WTC11 (cell line): ENCODE data around the gene AKAP6. TPM values are rescaled to one million over a fixed set of nuclear protein-coding genes. Genes with fewer than 3 reads are reported as not detected.

ENCODE experiments used
- ATAC-seq: fragments of 200-7000 bp; cut with Tn5 transposase; 2 replicates; pipeline ENCODE4 v1.10.0; 2021; ENCODE audit warnings: mild to moderate bottlenecking, moderate library complexity
- CTCF ChIA-PET: fragments of 300-600 bp; sonication (Branson Sonifier 250); formaldehyde crosslinking; loops from one replicate; lab custom pipeline; 2021; ENCODE audit warnings: antibody characterized with exemption; lab: Charles Lee
- POLR2A ChIA-PET: fragments of 350-600 bp; sonication (Branson Sonifier 250); formaldehyde crosslinking; loops from one replicate; lab custom pipeline; 2021; ENCODE audit warnings: antibody characterized with exemption; lab: Charles Lee
- DNase-seq: peaks from one replicate; pipeline ENCODE4 v3.0.0; 2021; ENCODE audit warnings: low spot score
- H3K27ac Mint-ChIP-seq: 2 replicates; pipeline ENCODE4 v1.8.0; 2021; ENCODE audit warnings: mixed read lengths
- H3K27me3 Mint-ChIP-seq: 2 replicates; pipeline ENCODE4 v1.8.0; 2021; ENCODE audit warnings: low read depth, mild to moderate bottlenecking, moderate library complexity, mixed read lengths
- H3K36me3 Mint-ChIP-seq: 2 replicates; pipeline ENCODE4 v1.8.0; 2021; ENCODE audit warnings: mixed read lengths
- H3K4me1 Mint-ChIP-seq: 2 replicates; pipeline ENCODE4 v1.8.0; 2022; ENCODE audit warnings: mixed read lengths
- H3K4me3 Mint-ChIP-seq: 2 replicates; pipeline ENCODE4 v1.8.0; 2021; ENCODE audit warnings: mild to moderate bottlenecking, moderate library complexity, mixed read lengths
- H3K9me3 Mint-ChIP-seq: 2 replicates; pipeline ENCODE4 v1.8.0; 2021; ENCODE audit warnings: mixed read lengths
- ELF4 ChIP-seq: sonication (generic); formaldehyde crosslinking; IDR thresholded peaks from 2 replicates; pipeline ENCODE4 v1.8.1; 2022; ENCODE audit warnings: low read depth, mild to moderate bottlenecking, moderate library complexity, missing genetic modification reagents
- ETV6 ChIP-seq: sonication (generic); formaldehyde crosslinking; IDR thresholded peaks from 2 replicates; pipeline ENCODE4 v1.8.1; 2022; ENCODE audit warnings: mild to moderate bottlenecking, missing genetic modification reagents
- MXD4 ChIP-seq: fragments of 250-450 bp; sonication (Bioruptor Pico); IDR thresholded peaks from 2 replicates; pipeline ENCODE4 v1.8.0; 2021; ENCODE audit warnings: mild to moderate bottlenecking, moderate library complexity, borderline replicate concordance
- SMAD4 ChIP-seq: sonication (generic); formaldehyde crosslinking; IDR thresholded peaks from 2 replicates; pipeline ENCODE4 v1.8.0; 2022; ENCODE audit warnings: mild to moderate bottlenecking, missing genetic modification reagents
- TCF7 ChIP-seq: sonication (generic); formaldehyde crosslinking; IDR thresholded peaks from 2 replicates; pipeline ENCODE4 v1.8.0; 2022; ENCODE audit warnings: mild to moderate bottlenecking, low read depth, missing genetic modification reagents, moderate library complexity
- TEAD1 ChIP-seq: sonication (generic); formaldehyde crosslinking; IDR thresholded peaks from 2 replicates; pipeline ENCODE4 v1.8.0; 2022; ENCODE audit warnings: mild to moderate bottlenecking, missing genetic modification reagents
- TEAD4 ChIP-seq: sonication (generic); formaldehyde crosslinking; IDR thresholded peaks from 2 replicates; pipeline ENCODE4 v1.8.0; 2022; ENCODE audit warnings: mild to moderate bottlenecking, missing genetic modification reagents
- ZNF219 ChIP-seq: sonication (generic); formaldehyde crosslinking; IDR thresholded peaks from 2 replicates; pipeline ENCODE4 v1.8.0; 2023; ENCODE audit warnings: missing genetic modification reagents, mild to moderate bottlenecking, borderline replicate concordance
- ZNF423 ChIP-seq: fragments of 250-450 bp; sonication (Bioruptor Pico); IDR thresholded peaks from 2 replicates; pipeline ENCODE4 v2.1.2; 2022; ENCODE audit warnings: mild to moderate bottlenecking, moderate library complexity
- total RNA-seq: library from RNA; stranded (reverse); gene quantifications from 3 replicates; pipeline ENCODE4 v1.2.3, GENCODE V29; 2021
- TF ChIP-seq, protein P1 (sequence below): fragments of 250-450 bp; sonication (Bioruptor Pico); conservative IDR thresholded peaks from 2 replicates; pipeline ENCODE4 v1.9.0; 2021; ENCODE audit warnings: mild to moderate bottlenecking
- TF ChIP-seq, protein P2 (sequence below): fragments of 200-600 bp; IDR thresholded peaks from 2 replicates; pipeline ENCODE4 v1.8.0; 2022; ENCODE audit warnings: antibody characterized with exemption
- TF ChIP-seq, protein P3 (sequence below): sonication (generic); formaldehyde crosslinking; conservative IDR thresholded peaks from 2 replicates; pipeline ENCODE4 v1.8.1; 2022; ENCODE audit warnings: mild to moderate bottlenecking, missing genetic modification reagents
- TF ChIP-seq, protein P4 (sequence below): sonication (generic); formaldehyde crosslinking; IDR thresholded peaks from 2 replicates; pipeline ENCODE4 v1.8.0; 2022; ENCODE audit warnings: mild to moderate bottlenecking, missing genetic modification reagents
- TF ChIP-seq, protein P5 (sequence below): sonication (generic); formaldehyde crosslinking; IDR thresholded peaks from 2 replicates; pipeline ENCODE4 v1.8.1; 2023; ENCODE audit warnings: mild to moderate bottlenecking, missing genetic modification reagents

AKAP6 gene
- total RNA-seq, 1 experiment from 2014 or later, result 0.63 TPM

DNA sequence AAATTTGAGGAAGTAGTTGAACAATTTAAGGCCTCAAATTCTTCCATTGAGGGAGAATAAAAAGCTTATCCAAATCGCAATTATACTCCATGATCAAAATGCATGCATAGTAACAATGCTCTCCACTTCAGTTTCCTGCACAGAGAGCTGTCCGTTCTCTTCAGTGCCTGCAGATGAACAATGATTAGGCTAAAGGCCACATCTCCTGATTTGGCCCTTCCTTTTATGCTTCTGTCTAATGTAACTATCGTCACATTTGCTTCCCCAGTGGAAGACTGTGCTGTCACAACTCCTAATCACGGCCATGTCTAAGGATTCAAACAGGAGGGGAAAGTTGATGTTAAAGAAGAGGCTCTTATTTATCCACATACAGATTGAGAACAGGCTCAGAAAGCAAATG lies 496.0 kb downstream of the AKAP6 start:
- Mint-ChIP-seq H3K27ac (no peak overlapping the region), H3K9me3 (peaks cover 6% of the 10 kb centered on the region; the same call in 1 of the 2 replicates), H3K27me3 (no peaks in the 10 kb centered on the region; the same call in 1 of the 2 replicates), H3K4me1 (peaks cover 11% of the 10 kb centered on the region), H3K36me3 (no peaks in the 10 kb centered on the region), H3K4me3 (no peak overlapping the region)
- TF ChIP-seq ZNF423 (no peak), MXD4 (CRISPR knock-in tag) (no peak), SMAD4 (no peak)
- TF ChIP-seq, protein P1, sequence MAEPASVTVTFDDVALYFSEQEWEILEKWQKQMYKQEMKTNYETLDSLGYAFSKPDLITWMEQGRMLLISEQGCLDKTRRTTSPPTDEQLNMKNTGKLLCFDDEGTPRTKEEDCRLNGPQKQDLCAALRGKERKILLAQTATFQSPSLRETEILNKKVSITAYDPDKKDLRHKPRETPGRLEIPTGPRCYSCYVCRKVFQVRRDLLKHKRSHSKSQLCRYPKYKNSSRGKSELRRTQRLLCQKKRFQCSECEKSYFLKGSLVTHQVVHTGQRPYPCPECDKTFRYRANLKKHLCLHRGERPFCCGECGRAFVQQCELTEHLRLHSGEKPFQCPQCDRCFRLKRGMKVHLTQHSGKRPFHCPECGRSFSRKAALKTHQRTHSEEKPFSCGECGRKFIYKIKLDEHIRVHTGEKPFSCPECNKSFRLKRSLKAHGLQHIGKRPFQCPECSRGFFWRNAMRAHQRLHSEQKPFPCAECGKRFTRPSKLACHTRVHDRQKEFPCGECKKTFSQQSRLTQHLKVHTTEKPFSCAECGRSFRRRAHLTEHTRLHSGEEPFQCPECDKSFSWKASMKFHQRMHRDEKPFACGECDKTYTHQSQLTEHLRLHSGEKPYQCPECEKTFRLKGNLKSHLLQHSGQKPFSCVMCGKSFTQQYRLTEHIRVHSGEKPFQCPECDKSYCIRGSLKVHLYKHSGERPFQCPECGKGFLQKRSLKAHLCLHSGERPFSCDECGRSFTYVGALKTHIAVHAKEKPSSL, result no peak
- ATAC-seq (no peak), DNase-seq (no peak)
- POLR2A ChIA-PET, result no interaction called here
- CTCF ChIA-PET, result no interaction called here

DNA sequence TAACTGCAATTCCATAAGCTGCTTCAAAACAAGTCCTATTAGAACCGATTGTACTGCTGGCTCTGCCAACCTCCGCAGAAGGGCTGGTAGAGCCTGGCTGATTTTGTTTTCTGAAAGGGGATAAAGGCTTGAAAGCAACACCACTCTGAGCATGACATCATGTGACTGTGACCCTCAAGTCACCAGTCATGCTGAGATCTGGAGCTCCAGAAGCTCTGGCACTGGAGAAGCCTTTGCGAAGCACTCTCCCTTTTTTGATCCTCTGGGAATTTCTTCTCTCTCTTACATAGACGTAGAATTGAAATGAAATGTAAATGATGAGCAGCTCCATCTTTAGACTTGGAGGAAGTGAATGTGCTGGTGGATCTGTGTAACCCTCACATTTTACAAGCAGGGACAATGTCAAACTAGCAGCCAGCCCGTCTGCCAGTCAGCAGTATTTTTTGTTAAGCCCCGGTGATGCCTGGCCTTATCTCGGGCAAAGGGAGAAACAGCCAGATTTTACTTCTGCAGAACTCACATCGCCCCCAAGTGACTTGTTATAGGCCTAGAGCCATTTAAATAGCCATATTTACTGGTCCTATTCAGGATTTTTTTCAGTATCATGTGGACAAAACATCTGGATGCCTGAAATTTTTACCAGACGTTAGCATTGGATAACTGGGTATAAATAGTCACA lies 497.4 kb downstream of the AKAP6 start:
- POLR2A ChIA-PET, result no interaction called here
- no peak overlapping the region for H3K4me3 Mint-ChIP-seq
- CTCF ChIA-PET, result interaction anchor here (1.0 kb wide), 1 partner anchor 115 kb away, joined by 5 read pairs; no protein-coding TSS in a partner anchor
- H3K9me3 Mint-ChIP-seq, result peaks cover 6% of the 10 kb centered on the region; the same call in 1 of the 2 replicates
- no peaks in the 10 kb centered on the region for H3K36me3 Mint-ChIP-seq
- peaks cover 11% of the 10 kb centered on the region for H3K4me1 Mint-ChIP-seq
- no peak for TF ChIP-seq ZNF219
- no peak for TF ChIP-seq ETV6 (CRISPR knock-in tag)
- TF ChIP-seq, protein P2, sequence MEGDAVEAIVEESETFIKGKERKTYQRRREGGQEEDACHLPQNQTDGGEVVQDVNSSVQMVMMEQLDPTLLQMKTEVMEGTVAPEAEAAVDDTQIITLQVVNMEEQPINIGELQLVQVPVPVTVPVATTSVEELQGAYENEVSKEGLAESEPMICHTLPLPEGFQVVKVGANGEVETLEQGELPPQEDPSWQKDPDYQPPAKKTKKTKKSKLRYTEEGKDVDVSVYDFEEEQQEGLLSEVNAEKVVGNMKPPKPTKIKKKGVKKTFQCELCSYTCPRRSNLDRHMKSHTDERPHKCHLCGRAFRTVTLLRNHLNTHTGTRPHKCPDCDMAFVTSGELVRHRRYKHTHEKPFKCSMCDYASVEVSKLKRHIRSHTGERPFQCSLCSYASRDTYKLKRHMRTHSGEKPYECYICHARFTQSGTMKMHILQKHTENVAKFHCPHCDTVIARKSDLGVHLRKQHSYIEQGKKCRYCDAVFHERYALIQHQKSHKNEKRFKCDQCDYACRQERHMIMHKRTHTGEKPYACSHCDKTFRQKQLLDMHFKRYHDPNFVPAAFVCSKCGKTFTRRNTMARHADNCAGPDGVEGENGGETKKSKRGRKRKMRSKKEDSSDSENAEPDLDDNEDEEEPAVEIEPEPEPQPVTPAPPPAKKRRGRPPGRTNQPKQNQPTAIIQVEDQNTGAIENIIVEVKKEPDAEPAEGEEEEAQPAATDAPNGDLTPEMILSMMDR, result no peak
- TF ChIP-seq TEAD4 (CRISPR knock-in tag), result no peak
- TF ChIP-seq TEAD1, result no peak
- no peaks in the 10 kb centered on the region; the same call in 1 of the 2 replicates for H3K27me3 Mint-ChIP-seq
- H3K27ac Mint-ChIP-seq, result no peak overlapping the region
- ATAC-seq, result peak; percentile 87
- peak; percentile 17 for DNase-seq

DNA sequence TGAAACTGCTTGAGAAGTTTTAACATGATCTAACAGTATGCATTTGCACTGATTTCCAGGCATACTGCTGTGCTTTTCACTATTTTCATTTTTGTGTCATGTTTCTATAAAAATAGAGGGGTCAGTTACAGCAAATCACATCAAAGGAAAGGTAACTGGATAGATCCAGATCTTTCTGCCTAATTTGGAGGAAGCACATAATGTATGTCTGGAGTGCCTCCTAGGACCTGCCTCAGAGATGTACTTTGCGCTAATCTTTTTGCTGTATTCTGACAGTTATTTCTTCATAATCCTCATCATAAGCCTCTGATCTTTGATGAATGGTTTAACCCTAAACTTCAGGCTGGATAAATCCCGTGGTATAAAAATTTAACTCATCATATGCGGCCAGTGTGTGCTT lies 498.4 kb downstream of the AKAP6 start:
- CTCF ChIA-PET, result no interaction called here
- H3K9me3 Mint-ChIP-seq, result 0 out of 2 replicates have a peak, but pooled peaks cover 3% of the 10 kb centered on the region
- POLR2A ChIA-PET, result no interaction called here
- no peak overlapping the region for H3K27ac Mint-ChIP-seq
- no peaks in the 10 kb centered on the region for H3K27me3 Mint-ChIP-seq
- TF ChIP-seq ELF4 (CRISPR knock-in tag) (no peak), TCF7 (CRISPR knock-in tag) (no peak)
- TF ChIP-seq, protein P3, sequence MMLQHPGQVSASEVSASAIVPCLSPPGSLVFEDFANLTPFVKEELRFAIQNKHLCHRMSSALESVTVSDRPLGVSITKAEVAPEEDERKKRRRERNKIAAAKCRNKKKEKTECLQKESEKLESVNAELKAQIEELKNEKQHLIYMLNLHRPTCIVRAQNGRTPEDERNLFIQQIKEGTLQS (CRISPR knock-in tag), result no peak
- TF ChIP-seq, protein P4, sequence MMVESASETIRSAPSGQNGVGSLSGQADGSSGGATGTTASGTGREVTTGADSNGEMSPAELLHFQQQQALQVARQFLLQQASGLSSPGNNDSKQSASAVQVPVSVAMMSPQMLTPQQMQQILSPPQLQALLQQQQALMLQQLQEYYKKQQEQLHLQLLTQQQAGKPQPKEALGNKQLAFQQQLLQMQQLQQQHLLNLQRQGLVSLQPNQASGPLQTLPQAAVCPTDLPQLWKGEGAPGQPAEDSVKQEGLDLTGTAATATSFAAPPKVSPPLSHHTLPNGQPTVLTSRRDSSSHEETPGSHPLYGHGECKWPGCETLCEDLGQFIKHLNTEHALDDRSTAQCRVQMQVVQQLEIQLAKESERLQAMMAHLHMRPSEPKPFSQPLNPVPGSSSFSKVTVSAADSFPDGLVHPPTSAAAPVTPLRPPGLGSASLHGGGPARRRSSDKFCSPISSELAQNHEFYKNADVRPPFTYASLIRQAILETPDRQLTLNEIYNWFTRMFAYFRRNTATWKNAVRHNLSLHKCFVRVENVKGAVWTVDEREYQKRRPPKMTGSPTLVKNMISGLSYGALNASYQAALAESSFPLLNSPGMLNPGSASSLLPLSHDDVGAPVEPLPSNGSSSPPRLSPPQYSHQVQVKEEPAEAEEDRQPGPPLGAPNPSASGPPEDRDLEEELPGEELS (CRISPR knock-in tag), result no peak
- TF ChIP-seq, protein P5, sequence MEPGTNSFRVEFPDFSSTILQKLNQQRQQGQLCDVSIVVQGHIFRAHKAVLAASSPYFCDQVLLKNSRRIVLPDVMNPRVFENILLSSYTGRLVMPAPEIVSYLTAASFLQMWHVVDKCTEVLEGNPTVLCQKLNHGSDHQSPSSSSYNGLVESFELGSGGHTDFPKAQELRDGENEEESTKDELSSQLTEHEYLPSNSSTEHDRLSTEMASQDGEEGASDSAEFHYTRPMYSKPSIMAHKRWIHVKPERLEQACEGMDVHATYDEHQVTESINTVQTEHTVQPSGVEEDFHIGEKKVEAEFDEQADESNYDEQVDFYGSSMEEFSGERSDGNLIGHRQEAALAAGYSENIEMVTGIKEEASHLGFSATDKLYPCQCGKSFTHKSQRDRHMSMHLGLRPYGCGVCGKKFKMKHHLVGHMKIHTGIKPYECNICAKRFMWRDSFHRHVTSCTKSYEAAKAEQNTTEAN, result no peak
- no peak for ATAC-seq
- H3K4me1 Mint-ChIP-seq, result peaks cover 11% of the 10 kb centered on the region
- H3K4me3 Mint-ChIP-seq, result no peak overlapping the region
- no peak for DNase-seq
- no peaks in the 10 kb centered on the region for H3K36me3 Mint-ChIP-seq
